ENCODE measurements around the gene NWD2. TPM values are rescaled to one million over a fixed set of nuclear protein-coding genes. Genes with fewer than 3 reads are reported as not detected.

The NWD2 gene
- total RNA-seq, 4 donors from 2014 or later = not detected

- intact Hi-C loops (cut with DNase I; ENCODE audit: low total_unique reads) (no loop called here), in situ Hi-C loops (cut with MboI; ENCODE audit: low sequenced_read_pairs in 4 of 4) (no loop called here)
- H3K27ac ChIP-seq = no peak overlapping the region
- ATAC-seq (no peak), DNase-seq (no peak)
- no peaks in the 10 kb centered on the region for H3K36me3 ChIP-seq
- no peaks in the 10 kb centered on the region for H3K9me3 ChIP-seq
- H3K4me3 ChIP-seq = no peak overlapping the region
- H3K4me1 ChIP-seq = no peaks in the 10 kb centered on the region
- H3K27me3 ChIP-seq = no peaks in the 10 kb centered on the region
- TF ChIP-seq CTCF (IDR thresholded peaks at IDR 0.05 in 4 of 5, conservative IDR thresholded peaks at IDR 0.05 in 1 of 5) (no peak), POLR2A (IDR thresholded peaks at IDR 0.05) (no peak)
These were observed 12.2 kb upstream of the NWD2 start for GRCh38 chr4:37232315-37232714.

GRCh38 chr4:37236165-37236564 is 8.4 kb upstream of the NWD2 start:
- H3K27me3 ChIP-seq = peaks cover 0 to 4% (median 0%) of the 10 kb centered on the region in 3 donors
- no peaks in the 10 kb centered on the region for H3K9me3 ChIP-seq
- TF ChIP-seq CTCF (IDR thresholded peaks at IDR 0.05 in 4 of 5, conservative IDR thresholded peaks at IDR 0.05 in 1 of 5) (no peak), POLR2A (IDR thresholded peaks at IDR 0.05) (no peak)
- no peaks in the 10 kb centered on the region for H3K36me3 ChIP-seq
- intact Hi-C loops (cut with DNase I; ENCODE audit: low total_unique reads) = no loop called here
- DNase-seq = no peak
- in situ Hi-C loops (cut with MboI; ENCODE audit: low sequenced_read_pairs in 4 of 4) = no loop called here
- no peaks in the 10 kb centered on the region for H3K4me1 ChIP-seq
- no peak overlapping the region for H3K4me3 ChIP-seq
- ATAC-seq = no peak
- H3K27ac ChIP-seq = no peak overlapping the region

- H3K4me3 ChIP-seq = no peak overlapping the region
- TF ChIP-seq CTCF (IDR thresholded peaks at IDR 0.05 in 4 of 5, conservative IDR thresholded peaks at IDR 0.05 in 1 of 5) (no peak), POLR2A (IDR thresholded peaks at IDR 0.05) (no peak)
- no peaks in the 10 kb centered on the region for H3K36me3 ChIP-seq
- DNase-seq (no peak), ATAC-seq (no peak)
- no peaks in the 10 kb centered on the region for H3K9me3 ChIP-seq
- H3K27ac ChIP-seq = no peak overlapping the region
- intact Hi-C loops (cut with DNase I; ENCODE audit: low total_unique reads) (no loop called here), in situ Hi-C loops (cut with MboI; ENCODE audit: low sequenced_read_pairs in 4 of 4) (no loop called here)
- H3K27me3 ChIP-seq = peaks cover 17 to 28% (median 18%) of the 10 kb centered on the region in 3 donors
- no peaks in the 10 kb centered on the region for H3K4me1 ChIP-seq
These were observed 2.9 kb upstream of the NWD2 start for GRCh38 chr4:37241647-37242046.

GRCh38 chr4:37243051-37243450 is 1.5 kb upstream of the NWD2 start:
- in situ Hi-C loops (cut with MboI; ENCODE audit: low sequenced_read_pairs in 4 of 4) (no loop called here), intact Hi-C loops (cut with DNase I; ENCODE audit: low total_unique reads) (no loop called here)
- DNase-seq (no peak), ATAC-seq (no peak)
- Histone ChIP-seq H3K4me3 (no peak overlapping the region), H3K27me3 (peaks cover 17 to 29% (median 18%) of the 10 kb centered on the region in 3 donors), H3K9me3 (no peaks in the 10 kb centered on the region), H3K27ac (no peak overlapping the region), H3K4me1 (no peaks in the 10 kb centered on the region), H3K36me3 (no peaks in the 10 kb centered on the region)
- no peak for TF ChIP-seq POLR2A (IDR thresholded peaks at IDR 0.05)
- no peak for TF ChIP-seq CTCF (IDR thresholded peaks at IDR 0.05 in 4 of 5, conservative IDR thresholded peaks at IDR 0.05 in 1 of 5)

All from gastrocnemius medialis (tissue), 4 donors.